Astrocyte (in vitro differentiated cells and primary cell): ENCODE data around the gene EED. TPM values are rescaled to one million over a fixed set of nuclear protein-coding genes. Genes with fewer than 3 reads are reported as not detected.
"Not testable (repeated sequence)": the region's sequence is repeated elsewhere in the genome, so short reads cannot be mapped to it uniquely, and the experiment has no call there.

Source experiments
- DNase-seq: peaks from one replicate; pipeline ENCODE4 v3.0.0-alpha.2; 2010; ENCODE audit warnings: low read depth
- FAIRE-seq: peaks from 2 replicates; lab custom pipeline; 2011; peaks lifted over from hg19 to GRCh38; lab: Jason Lieb, UNC
- H2AFZ ChIP-seq: 2 replicates; pipeline ENCODE4 v1.6.0; 2012; ENCODE audit warnings: low read depth, low read length, inconsistent platforms
- H3K27ac ChIP-seq: 2 replicates; pipeline ENCODE4 v1.5.1; 2011; ENCODE audit warnings: low read depth, low read length, inconsistent platforms
- H3K27me3 ChIP-seq: 2 replicates; pipeline ENCODE4 v1.6.0; 2011; ENCODE audit warnings: low read length, inconsistent platforms; ENCODE audit not compliant: insufficient read depth
- H3K36me3 ChIP-seq: 2 replicates; pipeline ENCODE4 v1.5.1; 2011; ENCODE audit warnings: low read length, inconsistent platforms; ENCODE audit not compliant: insufficient read depth
- H3K4me1 ChIP-seq: 2 replicates; pipeline ENCODE4 v1.5.1; 2011; ENCODE audit warnings: low read length, inconsistent platforms; ENCODE audit not compliant: insufficient read depth
- H3K4me2 ChIP-seq: 2 replicates; pipeline ENCODE4 v1.6.0; 2012; ENCODE audit warnings: low read length, inconsistent platforms
- H3K4me3 ChIP-seq: 2 replicates; pipeline ENCODE4 v1.5.1; 2011; ENCODE audit warnings: low read depth, mild to moderate bottlenecking, low read length, inconsistent platforms; ENCODE audit not compliant: insufficient read depth
- H3K79me2 ChIP-seq: 2 replicates; pipeline ENCODE4 v1.6.0; 2012; ENCODE audit warnings: mild to moderate bottlenecking, low read length, inconsistent platforms; ENCODE audit not compliant: insufficient read depth
- H3K9ac ChIP-seq: 2 replicates; pipeline ENCODE4 v1.6.0; 2012; ENCODE audit warnings: mild to moderate bottlenecking, low read length, inconsistent platforms
- H3K9me3 ChIP-seq: 2 replicates; pipeline ENCODE4 v1.5.1; 2012; ENCODE audit warnings: low read depth, mild to moderate bottlenecking, low read length, inconsistent platforms; ENCODE audit not compliant: insufficient read depth
- H4K20me1 ChIP-seq: 2 replicates; pipeline ENCODE4 v1.6.0; 2012; ENCODE audit warnings: low read length, inconsistent platforms; ENCODE audit not compliant: insufficient read depth
- H3K27ac Mint-ChIP-seq: one replicate; pipeline ENCODE4 v1.8.0; 2021; ENCODE audit warnings: mild to moderate bottlenecking, mixed read lengths; ENCODE audit not compliant: unreplicated experiment
- H3K27me3 Mint-ChIP-seq: one replicate; pipeline ENCODE4 v1.8.0; 2021; ENCODE audit warnings: low read depth, mixed read lengths; ENCODE audit not compliant: unreplicated experiment
- H3K36me3 Mint-ChIP-seq: one replicate; pipeline ENCODE4 v1.8.0; 2021; ENCODE audit warnings: low read depth, mixed read lengths; ENCODE audit not compliant: unreplicated experiment
- H3K4me1 Mint-ChIP-seq: one replicate; pipeline ENCODE4 v1.8.0; 2021; ENCODE audit warnings: low read depth, mixed read lengths; ENCODE audit not compliant: unreplicated experiment
- H3K4me3 Mint-ChIP-seq: one replicate; pipeline ENCODE4 v1.8.0; 2021; ENCODE audit warnings: mild to moderate bottlenecking, moderate library complexity, mixed read lengths; ENCODE audit not compliant: unreplicated experiment
- H3K9me3 Mint-ChIP-seq: one replicate; pipeline ENCODE4 v1.8.0; 2021; ENCODE audit warnings: mild to moderate bottlenecking, mixed read lengths; ENCODE audit not compliant: unreplicated experiment
- CTCF ChIP-seq: IDR thresholded peaks from 2 replicates; pipeline ENCODE4 v1.5.1; 2011; ENCODE audit warnings: low read depth, mild to moderate bottlenecking, inconsistent platforms, low read length, moderate library complexity; ENCODE audit not compliant: insufficient read depth
- EZH2 ChIP-seq: IDR thresholded peaks from 2 replicates; pipeline ENCODE4 v1.6.1; 2012; ENCODE audit warnings: mild to moderate bottlenecking, low read length, inconsistent platforms; ENCODE audit not compliant: insufficient read depth
- total RNA-seq: library from RNA; stranded (reverse); gene quantifications from 2 replicates; pipeline ENCODE4 v1.2.1, GENCODE V29; 2021

The EED gene
- total RNA-seq, 1 donor from 2014 or later, result 23.4 TPM

GRCh38 chr11:86287468-86287796, 42.9 kb downstream of the EED start:
- TF ChIP-seq CTCF (no peak), EZH2 (no peak)
- H3K27me3 Mint-ChIP-seq, result no peaks in the 10 kb centered on the region
- peaks cover 8% of the 10 kb centered on the region for H3K4me1 Mint-ChIP-seq
- no peak overlapping the region for H2AFZ ChIP-seq
- H3K4me2 ChIP-seq, result no peak overlapping the region
- no peak for DNase-seq
- H3K4me1 ChIP-seq, result no peaks in the 10 kb centered on the region
- H3K27ac Mint-ChIP-seq, result no peak overlapping the region
- no peak overlapping the region for H3K9ac ChIP-seq
- H3K4me3 Mint-ChIP-seq, result no peak overlapping the region
- no peak overlapping the region for H3K4me3 ChIP-seq
- H3K36me3 Mint-ChIP-seq, result peaks cover 5% of the 10 kb centered on the region
- H3K27ac ChIP-seq, result no peak overlapping the region
- no peaks in the 10 kb centered on the region for H3K27me3 ChIP-seq
- no peaks in the 10 kb centered on the region for H3K9me3 Mint-ChIP-seq
- H3K36me3 ChIP-seq, result no peaks in the 10 kb centered on the region
- no peak for FAIRE-seq
- no peaks in the 10 kb centered on the region for H3K79me2 ChIP-seq
- no peaks in the 10 kb centered on the region for H3K9me3 ChIP-seq
- no peaks in the 10 kb centered on the region for H4K20me1 ChIP-seq

- Mint-ChIP-seq H3K4me1 (peaks cover 8% of the 10 kb centered on the region), H3K36me3 (peaks cover 5% of the 10 kb centered on the region), H3K27me3 (no peaks in the 10 kb centered on the region), H3K9me3 (no peaks in the 10 kb centered on the region), H3K27ac (no peak overlapping the region), H3K4me3 (no peak overlapping the region)
- Histone ChIP-seq H3K9me3 (no peaks in the 10 kb centered on the region), H3K36me3 (no peaks in the 10 kb centered on the region), H3K4me2 (no peak overlapping the region), H3K9ac (no peak overlapping the region), H4K20me1 (no peaks in the 10 kb centered on the region), H3K27me3 (no peaks in the 10 kb centered on the region), H3K4me1 (no peaks in the 10 kb centered on the region), H3K27ac (no peak overlapping the region), H2AFZ (no peak overlapping the region), H3K4me3 (no peak overlapping the region), H3K79me2 (no peaks in the 10 kb centered on the region)
- FAIRE-seq (no peak), DNase-seq (no peak)
- TF ChIP-seq CTCF (no peak), EZH2 (no peak)
These were observed 44.4 kb downstream of the EED start for GRCh38 chr11:86288776-86289507.

GRCh38 chr11:86289508-86290280, 45.1 kb downstream of the EED start:
- H3K4me2 ChIP-seq, H3K4me1 ChIP-seq, H3K27ac ChIP-seq, H3K79me2 ChIP-seq, H3K27ac Mint-ChIP-seq, H2AFZ ChIP-seq, H3K9ac ChIP-seq, DNase-seq, H3K36me3 Mint-ChIP-seq, H3K9me3 ChIP-seq, FAIRE-seq, H3K27me3 Mint-ChIP-seq, H4K20me1 ChIP-seq, H3K36me3 ChIP-seq, H3K4me1 Mint-ChIP-seq, H3K9me3 Mint-ChIP-seq, H3K27me3 ChIP-seq, H3K4me3 ChIP-seq, H3K4me3 Mint-ChIP-seq: not testable (repeated sequence)
